ENCODE results near the gene METTL8.

DNA sequence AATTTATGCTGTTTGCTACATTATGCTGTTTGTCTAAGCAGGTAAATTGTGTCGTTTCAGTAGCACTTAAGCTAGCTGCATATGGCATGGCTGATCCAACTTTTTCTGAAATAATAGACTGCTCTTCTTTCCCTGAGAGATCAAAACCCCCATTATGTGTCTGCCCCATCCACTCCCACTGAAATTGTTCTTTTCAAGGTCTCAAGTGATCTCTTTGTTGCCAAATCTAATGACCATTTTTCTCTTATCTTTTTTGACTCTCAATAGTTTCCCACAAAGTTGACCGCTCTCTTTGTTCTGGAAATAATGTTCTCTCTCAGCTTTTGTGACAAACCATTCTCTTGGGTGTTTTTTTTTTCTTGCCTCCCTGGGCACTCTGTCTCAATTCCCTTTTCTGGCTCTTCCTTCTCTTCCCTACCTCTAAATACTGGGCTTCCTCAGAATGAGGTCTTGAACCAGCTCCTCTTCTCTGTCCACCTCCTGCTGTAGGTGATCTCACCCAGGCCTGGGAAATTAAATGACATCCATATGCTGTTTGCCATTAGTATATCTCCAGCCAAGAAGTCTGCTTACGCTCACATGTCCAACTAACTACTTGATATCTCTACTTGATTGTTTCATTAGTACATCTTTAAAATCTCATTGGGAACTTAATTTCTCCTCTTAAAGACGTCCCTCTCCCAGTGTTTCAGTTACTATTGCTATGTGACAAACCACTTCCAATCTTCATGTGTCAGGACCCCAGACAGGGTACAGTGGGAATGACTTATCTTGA lies 165.7 kb downstream of the METTL8 start:
- TF ChIP-seq, protein P1, sequence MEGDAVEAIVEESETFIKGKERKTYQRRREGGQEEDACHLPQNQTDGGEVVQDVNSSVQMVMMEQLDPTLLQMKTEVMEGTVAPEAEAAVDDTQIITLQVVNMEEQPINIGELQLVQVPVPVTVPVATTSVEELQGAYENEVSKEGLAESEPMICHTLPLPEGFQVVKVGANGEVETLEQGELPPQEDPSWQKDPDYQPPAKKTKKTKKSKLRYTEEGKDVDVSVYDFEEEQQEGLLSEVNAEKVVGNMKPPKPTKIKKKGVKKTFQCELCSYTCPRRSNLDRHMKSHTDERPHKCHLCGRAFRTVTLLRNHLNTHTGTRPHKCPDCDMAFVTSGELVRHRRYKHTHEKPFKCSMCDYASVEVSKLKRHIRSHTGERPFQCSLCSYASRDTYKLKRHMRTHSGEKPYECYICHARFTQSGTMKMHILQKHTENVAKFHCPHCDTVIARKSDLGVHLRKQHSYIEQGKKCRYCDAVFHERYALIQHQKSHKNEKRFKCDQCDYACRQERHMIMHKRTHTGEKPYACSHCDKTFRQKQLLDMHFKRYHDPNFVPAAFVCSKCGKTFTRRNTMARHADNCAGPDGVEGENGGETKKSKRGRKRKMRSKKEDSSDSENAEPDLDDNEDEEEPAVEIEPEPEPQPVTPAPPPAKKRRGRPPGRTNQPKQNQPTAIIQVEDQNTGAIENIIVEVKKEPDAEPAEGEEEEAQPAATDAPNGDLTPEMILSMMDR (IDR thresholded peaks at IDR 0.05) = no peak
- no peak for TF ChIP-seq POLR2A (IDR thresholded peaks at IDR 0.05)
